K562 (cell line): ENCODE results near the gene JMJD1C. TPM values are rescaled to one million over a fixed set of nuclear protein-coding genes. Genes with fewer than 3 reads are reported as not detected.

ENCODE experiments used
- DMBX1 ChIP-seq: fragments of 250-450 bp; sonication (Bioruptor Pico); IDR thresholded peaks from 2 replicates; pipeline ENCODE4 v1.8.0; 2022; ENCODE audit warnings: inconsistent platforms, mild to moderate bottlenecking, moderate library complexity, borderline replicate concordance
- E2F1 ChIP-seq: sonication (generic); formaldehyde crosslinking; IDR thresholded peaks from 2 replicates; pipeline ENCODE4 v1.8.1; 2023; ENCODE audit warnings: mild to moderate bottlenecking, missing genetic modification reagents, moderate library complexity
- EGR1 ChIP-seq: fragments of 450-650 bp; conservative IDR thresholded peaks from 2 replicates; pipeline ENCODE4 v1.6.1; 2017; ENCODE audit warnings: mild to moderate bottlenecking
- ETV5 ChIP-seq: sonication (generic); formaldehyde crosslinking; IDR thresholded peaks from 2 replicates; pipeline ENCODE4 v1.4.0; 2020; ENCODE audit warnings: low read depth, mild to moderate bottlenecking, missing genetic modification reagents
- IFI16 ChIP-seq: fragments of 250-450 bp; sonication (Bioruptor Pico); IDR thresholded peaks from 2 replicates; pipeline ENCODE4 v2.1.2; 2022; ENCODE audit warnings: mild to moderate bottlenecking, inconsistent platforms
- MED1 ChIP-seq: sonication (generic); formaldehyde crosslinking; IDR thresholded peaks from 2 replicates; pipeline ENCODE4 v1.8.1; 2023; ENCODE audit warnings: missing genetic modification reagents, borderline replicate concordance
- PCBP1 ChIP-seq: fragments of 200-400 bp; formaldehyde crosslinking; IDR thresholded peaks from 2 replicates; pipeline ENCODE4 v1.6.1; 2018; ENCODE audit warnings: mild to moderate bottlenecking, low read depth, low read length; ENCODE audit not compliant: poor library complexity, severe bottlenecking
- RAD21 ChIP-seq, 2 experiments: fragments of 250-450 bp in 1 of 2; fragments of 450-650 bp in 1 of 2; sonication (Bioruptor Pico) in 1 of 2; formaldehyde crosslinking in 1 of 2; IDR thresholded peaks in 1 of 2; conservative IDR thresholded peaks in 1 of 2; 2 replicates each; pipeline versions ENCODE4 v1.4.0 to v1.8.0; 2020 to 2022; ENCODE audit warnings: mild to moderate bottlenecking in 2 of 2, moderate library complexity in 1 of 2
- RERE ChIP-seq: sonication (generic); formaldehyde crosslinking; IDR thresholded peaks from 2 replicates; pipeline ENCODE4 v1.8.0; 2023; ENCODE audit warnings: missing genetic modification reagents, mild to moderate bottlenecking, borderline replicate concordance
- SIN3B ChIP-seq: fragments of 450-650 bp; IDR thresholded peaks from 2 replicates; pipeline ENCODE4 v1.6.1; 2017; ENCODE audit warnings: low read depth, mild to moderate bottlenecking, moderate library complexity
- SMAD1 ChIP-seq: fragments of 150-350 bp; IDR thresholded peaks from 2 replicates; pipeline ENCODE4 v1.6.1; 2014; ENCODE audit warnings: low read length, low read depth; ENCODE audit not compliant: partially characterized antibody
- XRCC5 ChIP-seq: fragments of 200-400 bp; formaldehyde crosslinking; IDR thresholded peaks from 2 replicates; pipeline ENCODE4 v1.6.1; 2017; ENCODE audit warnings: low read depth, mild to moderate bottlenecking, low read length
- ZC3H4 ChIP-seq: sonication (generic); formaldehyde crosslinking; IDR thresholded peaks from 2 replicates; pipeline ENCODE4 v1.9.0; 2021; ENCODE audit warnings: missing genetic modification reagents, borderline replicate concordance
- ZNF224 ChIP-seq: sonication (generic); formaldehyde crosslinking; IDR thresholded peaks from 2 replicates; pipeline ENCODE4 v1.8.0; 2022; ENCODE audit warnings: mild to moderate bottlenecking, missing genetic modification reagents
- ZNF830 ChIP-seq: fragments of 250-450 bp; sonication (Bioruptor Pico); IDR thresholded peaks from 2 replicates; pipeline ENCODE4 v1.5.0; 2021; ENCODE audit warnings: mild to moderate bottlenecking
- polyA plus RNA-seq, 8 experiments: library from polyadenylated mRNA; depleted of rRNA in 4 of 8; stranded (reverse) in 5 of 8; unstranded in 3 of 8; fragments of >200 nt; fragmentation: Nextera tagmentation in 2 of 8; fragmentation: Illumina TruSeq in 1 of 8; extraction: Ambion mirVana in 2 of 8; extraction: Trizol in 1 of 8; gene quantifications; 2 replicates each; pipeline versions ENCODE4 v1.2.1 to v1.2.3, GENCODE V29; 2011 to 2014; ENCODE audit warnings: inconsistent platforms in 1 of 8, missing spikeins in 1 of 8
- total RNA-seq, 7 experiments: library from RNA; depleted of rRNA in 6 of 7; stranded (reverse); fragments of >200 nt in 6 of 7; fragmentation: Illumina TruSeq in 2 of 7; extraction: Trizol in 2 of 7; gene quantifications; 2 replicates each; pipeline versions ENCODE4 v1.2.1 to v1.2.3, GENCODE V29; 2011 to 2021; ENCODE audit warnings: low replicate concordance in 1 of 7
- TF ChIP-seq, protein P1 (sequence below), 2 experiments: IDR thresholded peaks; 2 replicates each; pipeline ENCODE4 v1.6.1; 2012; ENCODE audit warnings: improper control_type of control experiment in 2 of 2, low read depth in 2 of 2, low read length in 2 of 2, borderline replicate concordance in 1 of 2
- TF ChIP-seq, protein P2 (sequence below): fragments of 250-450 bp; sonication (Bioruptor Pico); IDR thresholded peaks from 2 replicates; pipeline ENCODE4 v1.5.0; 2021; ENCODE audit warnings: mild to moderate bottlenecking, borderline replicate concordance

The JMJD1C gene
- total and polyA plus RNA-seq, 9 of the 15 experiments (the other 6 are each of a cell fraction or from before 2014, with no cell fraction given) = 25.3 to 68.0 (median 47.2) TPM

DNA sequence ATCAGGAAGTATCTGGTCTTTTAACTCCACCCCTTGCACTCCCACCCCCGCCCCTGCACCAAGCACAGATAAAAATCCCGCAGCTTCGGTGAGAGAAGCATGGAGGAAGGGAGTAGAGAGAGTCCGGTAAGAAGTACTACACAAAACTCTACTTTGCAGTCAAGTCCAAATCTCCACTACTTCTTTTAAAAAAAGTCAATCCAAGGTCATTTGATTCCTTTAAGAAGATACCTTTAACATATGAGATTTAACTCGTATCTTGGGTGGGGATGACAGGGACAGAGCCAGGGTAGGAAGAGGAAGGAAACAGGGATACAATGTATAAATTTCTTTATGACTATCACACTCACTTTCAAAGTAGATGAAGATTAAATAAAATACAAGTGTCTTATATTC, 200.6 kb downstream of the JMJD1C start (continued):
- TF ChIP-seq XRCC5 (no peak), RERE (CRISPR knock-in tag) (no peak), E2F1 (no peak), EGR1 (peak; percentile 84), ZNF830 (CRISPR knock-in tag) (no peak), SMAD1 (no peak), IFI16 (CRISPR knock-in tag) (no peak), DMBX1 (CRISPR knock-in tag) (no peak), ZNF224 (no peak), ZC3H4 (CRISPR knock-in tag) (no peak), MED1 (no peak), RAD21 (CRISPR knock-in tag; conservative IDR thresholded peaks at IDR 0.05 in 1 of 2, IDR thresholded peaks at IDR 0.05 in 1 of 2) (no peak), PCBP1 (no peak), SIN3B (no peak), ETV5 (CRISPR knock-in tag) (no peak)
- TF ChIP-seq, protein P1, sequence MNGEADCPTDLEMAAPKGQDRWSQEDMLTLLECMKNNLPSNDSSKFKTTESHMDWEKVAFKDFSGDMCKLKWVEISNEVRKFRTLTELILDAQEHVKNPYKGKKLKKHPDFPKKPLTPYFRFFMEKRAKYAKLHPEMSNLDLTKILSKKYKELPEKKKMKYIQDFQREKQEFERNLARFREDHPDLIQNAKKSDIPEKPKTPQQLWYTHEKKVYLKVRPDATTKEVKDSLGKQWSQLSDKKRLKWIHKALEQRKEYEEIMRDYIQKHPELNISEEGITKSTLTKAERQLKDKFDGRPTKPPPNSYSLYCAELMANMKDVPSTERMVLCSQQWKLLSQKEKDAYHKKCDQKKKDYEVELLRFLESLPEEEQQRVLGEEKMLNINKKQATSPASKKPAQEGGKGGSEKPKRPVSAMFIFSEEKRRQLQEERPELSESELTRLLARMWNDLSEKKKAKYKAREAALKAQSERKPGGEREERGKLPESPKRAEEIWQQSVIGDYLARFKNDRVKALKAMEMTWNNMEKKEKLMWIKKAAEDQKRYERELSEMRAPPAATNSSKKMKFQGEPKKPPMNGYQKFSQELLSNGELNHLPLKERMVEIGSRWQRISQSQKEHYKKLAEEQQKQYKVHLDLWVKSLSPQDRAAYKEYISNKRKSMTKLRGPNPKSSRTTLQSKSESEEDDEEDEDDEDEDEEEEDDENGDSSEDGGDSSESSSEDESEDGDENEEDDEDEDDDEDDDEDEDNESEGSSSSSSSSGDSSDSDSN (IDR thresholded peaks at IDR 0.05; ENCODE audit: borderline replicate concordance in 1 of 2, low read depth in 2 of 2, low read length in 2 of 2) = no peak
- TF ChIP-seq, protein P2, sequence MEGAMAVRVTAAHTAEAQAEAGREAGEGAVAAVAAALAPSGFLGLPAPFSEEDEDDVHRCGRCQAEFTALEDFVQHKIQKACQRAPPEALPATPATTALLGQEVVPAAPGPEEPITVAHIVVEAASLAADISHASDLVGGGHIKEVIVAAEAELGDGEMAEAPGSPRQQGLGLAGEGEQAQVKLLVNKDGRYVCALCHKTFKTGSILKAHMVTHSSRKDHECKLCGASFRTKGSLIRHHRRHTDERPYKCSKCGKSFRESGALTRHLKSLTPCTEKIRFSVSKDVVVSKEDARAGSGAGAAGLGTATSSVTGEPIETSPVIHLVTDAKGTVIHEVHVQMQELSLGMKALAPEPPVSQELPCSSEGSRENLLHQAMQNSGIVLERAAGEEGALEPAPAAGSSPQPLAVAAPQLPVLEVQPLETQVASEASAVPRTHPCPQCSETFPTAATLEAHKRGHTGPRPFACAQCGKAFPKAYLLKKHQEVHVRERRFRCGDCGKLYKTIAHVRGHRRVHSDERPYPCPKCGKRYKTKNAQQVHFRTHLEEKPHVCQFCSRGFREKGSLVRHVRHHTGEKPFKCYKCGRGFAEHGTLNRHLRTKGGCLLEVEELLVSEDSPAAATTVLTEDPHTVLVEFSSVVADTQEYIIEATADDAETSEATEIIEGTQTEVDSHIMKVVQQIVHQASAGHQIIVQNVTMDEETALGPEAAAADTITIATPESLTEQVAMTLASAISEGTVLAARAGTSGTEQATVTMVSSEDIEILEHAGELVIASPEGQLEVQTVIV = no peak
